ENCODE results near the gene WNT3.

DNA sequence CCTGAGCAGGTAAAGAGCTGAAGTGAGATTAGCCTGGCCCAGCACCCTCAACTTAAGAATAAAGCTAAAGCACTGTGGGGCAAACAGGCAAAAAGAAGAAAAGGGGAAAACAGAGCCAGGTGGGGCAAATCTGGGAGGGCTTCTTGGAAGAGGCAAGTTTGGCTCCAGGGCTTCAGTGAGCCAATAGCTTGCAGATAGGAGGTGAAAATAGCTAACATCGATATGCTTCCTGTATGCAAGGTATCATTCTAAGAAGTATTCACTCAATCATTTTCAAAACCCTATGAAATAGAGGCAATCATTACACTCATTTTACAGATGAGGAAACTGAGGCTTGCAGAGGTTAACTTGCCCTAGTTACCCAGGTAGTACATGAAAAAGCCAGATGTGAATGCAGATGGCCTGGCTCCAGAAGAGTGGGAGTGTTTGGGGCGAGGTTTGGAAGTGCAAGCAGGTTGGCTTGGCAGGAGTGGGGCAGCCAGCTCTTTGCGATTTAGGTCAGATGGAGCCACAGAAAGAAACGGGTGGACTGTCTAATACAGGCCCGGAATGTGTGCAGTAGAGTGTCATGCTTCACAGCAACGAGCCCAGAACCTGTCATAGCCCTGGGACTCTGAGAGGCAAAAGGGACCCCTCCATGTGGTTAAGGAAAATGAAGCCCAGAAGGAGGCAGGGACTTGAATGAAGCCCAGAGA, 5.7 kb downstream of the WNT3 start:
- TF ChIP-seq, protein P1, sequence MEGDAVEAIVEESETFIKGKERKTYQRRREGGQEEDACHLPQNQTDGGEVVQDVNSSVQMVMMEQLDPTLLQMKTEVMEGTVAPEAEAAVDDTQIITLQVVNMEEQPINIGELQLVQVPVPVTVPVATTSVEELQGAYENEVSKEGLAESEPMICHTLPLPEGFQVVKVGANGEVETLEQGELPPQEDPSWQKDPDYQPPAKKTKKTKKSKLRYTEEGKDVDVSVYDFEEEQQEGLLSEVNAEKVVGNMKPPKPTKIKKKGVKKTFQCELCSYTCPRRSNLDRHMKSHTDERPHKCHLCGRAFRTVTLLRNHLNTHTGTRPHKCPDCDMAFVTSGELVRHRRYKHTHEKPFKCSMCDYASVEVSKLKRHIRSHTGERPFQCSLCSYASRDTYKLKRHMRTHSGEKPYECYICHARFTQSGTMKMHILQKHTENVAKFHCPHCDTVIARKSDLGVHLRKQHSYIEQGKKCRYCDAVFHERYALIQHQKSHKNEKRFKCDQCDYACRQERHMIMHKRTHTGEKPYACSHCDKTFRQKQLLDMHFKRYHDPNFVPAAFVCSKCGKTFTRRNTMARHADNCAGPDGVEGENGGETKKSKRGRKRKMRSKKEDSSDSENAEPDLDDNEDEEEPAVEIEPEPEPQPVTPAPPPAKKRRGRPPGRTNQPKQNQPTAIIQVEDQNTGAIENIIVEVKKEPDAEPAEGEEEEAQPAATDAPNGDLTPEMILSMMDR (IDR thresholded peaks at IDR 0.05), result no peak
- no peak for TF ChIP-seq POLR2A (IDR thresholded peaks at IDR 0.05)

Measured in heart left ventricle (tissue), 13 donors.